Measurements from ENCODE around the gene EIF3D. TPM values are rescaled to one million over a fixed set of nuclear protein-coding genes. Genes with fewer than 3 reads are reported as not detected.

The EIF3D gene
- polyA plus RNA-seq, 1 experiment, result 349 TPM

GRCh38 chr22:36481393-36482168 is 47.4 kb downstream of the EIF3D start, which contains the start of gene TXN2:
Gene TXN2 (minus strand): TSS chr22:36481640. CDS start chr22:36480837, 803 bp downstream.
- peak within 1 kb of the TSS; percentile 96 for H3K27ac ChIP-seq (ENCODE audit: low read depth, low read length)
- no peak for TF ChIP-seq CTCF (IDR thresholded peaks at IDR 0.05; ENCODE audit: low read depth, low read length)
- H3K4me3 ChIP-seq (ENCODE audit: low read depth, low read length), result peak within 1 kb of the TSS; percentile 80
- DNase-seq (ENCODE audit: low read depth, low spot score), result peak; percentile 91
- H3K27me3 ChIP-seq (ENCODE audit: control insufficient read depth, insufficient read depth, low read length), result no peaks in the 10 kb centered on the region
- H3K9me3 ChIP-seq (ENCODE audit: control insufficient read depth, insufficient read depth, low read length), result no peaks in the 10 kb centered on the region
- POLR2A ChIA-PET, result interaction anchor here (0.6 to 2.4 kb wide), 14 partner anchors 10 to 336 kb away, joined by 3 to 13 read pairs (median 4); partner anchors contain the start of genes FOXRED2 and MYH9
- CTCF ChIA-PET, result interaction anchor here (0.9 kb wide), 1 partner anchor 203 kb away, joined by 3 read pairs; no protein-coding TSS in a partner anchor

- ChIA-PET CTCF (no interaction called here), POLR2A (interaction anchor here (0.6 to 2.4 kb wide), 4 partner anchors 10 to 336 kb away, joined by 3 to 13 read pairs (median 6); no protein-coding TSS in a partner anchor)
- TF ChIP-seq CTCF (IDR thresholded peaks at IDR 0.05; ENCODE audit: low read depth, low read length), result no peak
- Histone ChIP-seq H3K4me3 (ENCODE audit: low read depth, low read length) (peak overlapping the region; percentile 80), H3K27me3 (ENCODE audit: control insufficient read depth, insufficient read depth, low read length) (no peaks in the 10 kb centered on the region), H3K27ac (ENCODE audit: low read depth, low read length) (peak overlapping the region; percentile 96), H3K9me3 (ENCODE audit: control insufficient read depth, insufficient read depth, low read length) (no peaks in the 10 kb centered on the region)
- DNase-seq (ENCODE audit: low read depth, low spot score), result no peak
These were observed 48.0 kb downstream of the EIF3D start for GRCh38 chr22:36480941-36481392.

GRCh38 chr22:36478966-36479365 is 50.0 kb downstream of the EIF3D start:
- POLR2A ChIA-PET, result no interaction called here
- no peak for DNase-seq (ENCODE audit: low read depth, low spot score)
- H3K4me3 ChIP-seq (ENCODE audit: low read depth, low read length), result no peak overlapping the region
- H3K27ac ChIP-seq (ENCODE audit: low read depth, low read length), result no peak overlapping the region
- no peak for TF ChIP-seq CTCF (IDR thresholded peaks at IDR 0.05; ENCODE audit: low read depth, low read length)
- no peaks in the 10 kb centered on the region for H3K27me3 ChIP-seq (ENCODE audit: control insufficient read depth, insufficient read depth, low read length)
- CTCF ChIA-PET, result no interaction called here
- no peaks in the 10 kb centered on the region for H3K9me3 ChIP-seq (ENCODE audit: control insufficient read depth, insufficient read depth, low read length)

GRCh38 chr22:36475341-36475740 is 53.6 kb downstream of the EIF3D start:
- Histone ChIP-seq H3K27me3 (ENCODE audit: control insufficient read depth, insufficient read depth, low read length) (no peaks in the 10 kb centered on the region), H3K27ac (ENCODE audit: low read depth, low read length) (no peak overlapping the region), H3K9me3 (ENCODE audit: control insufficient read depth, insufficient read depth, low read length) (no peaks in the 10 kb centered on the region), H3K4me3 (ENCODE audit: low read depth, low read length) (no peak overlapping the region)
- ChIA-PET CTCF (no interaction called here), POLR2A (no interaction called here)
- TF ChIP-seq CTCF (IDR thresholded peaks at IDR 0.05; ENCODE audit: low read depth, low read length), result no peak
- no peak for DNase-seq (ENCODE audit: low read depth, low spot score)

GRCh38 chr22:36472689-36473088 is 56.3 kb downstream of the EIF3D start:
- Histone ChIP-seq H3K9me3 (ENCODE audit: control insufficient read depth, insufficient read depth, low read length) (no peaks in the 10 kb centered on the region), H3K4me3 (ENCODE audit: low read depth, low read length) (no peak overlapping the region), H3K27ac (ENCODE audit: low read depth, low read length) (no peak overlapping the region), H3K27me3 (ENCODE audit: control insufficient read depth, insufficient read depth, low read length) (no peaks in the 10 kb centered on the region)
- POLR2A ChIA-PET, result interaction anchor here (0.9 kb wide), 1 partner anchor 128 kb away, joined by 5 read pairs; no protein-coding TSS in a partner anchor
- no peak for TF ChIP-seq CTCF (IDR thresholded peaks at IDR 0.05; ENCODE audit: low read depth, low read length)
- no peak for DNase-seq (ENCODE audit: low read depth, low spot score)
- CTCF ChIA-PET, result no interaction called here
